Breast epithelium (tissue), 3 donors: ENCODE data around the gene ARHGEF26.

Experiments
- POLR2A ChIP-seq: fragments of 450-650 bp; IDR thresholded peaks from one replicate; pipeline ENCODE4 v1.6.1; 2016; ENCODE audit warnings: antibody characterized with exemption, mild to moderate bottlenecking, moderate library complexity
- POLR2AphosphoS5 ChIP-seq, 3 donors: sonication (generic); formaldehyde crosslinking; IDR thresholded peaks; one replicate each; pipeline ENCODE4 v1.6.1; 2017; ENCODE audit warnings: antibody characterized with exemption in 3 of 3
- TF ChIP-seq, protein P1 (sequence below), 3 donors: fragments of 450-650 bp; IDR thresholded peaks; one replicate each; pipeline ENCODE4 v1.5.1; 2016 to 2017; ENCODE audit warnings: antibody characterized with exemption in 3 of 3, mild to moderate bottlenecking in 3 of 3, moderate library complexity in 3 of 3

DNA sequence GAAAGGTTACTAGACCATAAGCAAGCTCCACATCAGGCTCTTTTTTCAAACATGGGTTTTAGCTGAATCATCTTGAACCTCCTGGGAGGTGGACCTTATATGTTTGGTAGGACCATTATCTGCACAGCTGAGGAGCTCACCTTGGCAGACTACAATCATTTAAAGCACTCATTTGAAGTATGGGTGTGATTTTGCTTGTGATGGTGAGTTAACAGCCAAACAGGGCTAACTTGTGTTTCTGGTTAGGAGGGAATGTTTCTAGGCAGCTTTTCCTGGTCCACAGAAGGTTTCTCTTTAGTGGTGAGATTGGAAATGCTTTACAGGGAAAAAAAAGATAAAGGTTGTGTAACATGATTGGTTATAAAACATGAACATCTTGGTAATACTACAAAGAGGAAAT is 61.8 kb downstream of the ARHGEF26 start:
- TF ChIP-seq, protein P1, sequence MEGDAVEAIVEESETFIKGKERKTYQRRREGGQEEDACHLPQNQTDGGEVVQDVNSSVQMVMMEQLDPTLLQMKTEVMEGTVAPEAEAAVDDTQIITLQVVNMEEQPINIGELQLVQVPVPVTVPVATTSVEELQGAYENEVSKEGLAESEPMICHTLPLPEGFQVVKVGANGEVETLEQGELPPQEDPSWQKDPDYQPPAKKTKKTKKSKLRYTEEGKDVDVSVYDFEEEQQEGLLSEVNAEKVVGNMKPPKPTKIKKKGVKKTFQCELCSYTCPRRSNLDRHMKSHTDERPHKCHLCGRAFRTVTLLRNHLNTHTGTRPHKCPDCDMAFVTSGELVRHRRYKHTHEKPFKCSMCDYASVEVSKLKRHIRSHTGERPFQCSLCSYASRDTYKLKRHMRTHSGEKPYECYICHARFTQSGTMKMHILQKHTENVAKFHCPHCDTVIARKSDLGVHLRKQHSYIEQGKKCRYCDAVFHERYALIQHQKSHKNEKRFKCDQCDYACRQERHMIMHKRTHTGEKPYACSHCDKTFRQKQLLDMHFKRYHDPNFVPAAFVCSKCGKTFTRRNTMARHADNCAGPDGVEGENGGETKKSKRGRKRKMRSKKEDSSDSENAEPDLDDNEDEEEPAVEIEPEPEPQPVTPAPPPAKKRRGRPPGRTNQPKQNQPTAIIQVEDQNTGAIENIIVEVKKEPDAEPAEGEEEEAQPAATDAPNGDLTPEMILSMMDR (IDR thresholded peaks at IDR 0.05), result no peak
- TF ChIP-seq POLR2AphosphoS5 (IDR thresholded peaks at IDR 0.05) (no peak), POLR2A (no peak)
